ENCODE measurements around the gene IKZF1.

- TF ChIP-seq POLR2A (IDR thresholded peaks at IDR 0.05; ENCODE audit: low read length) = no peak
- no peak for TF ChIP-seq GATA1 (IDR thresholded peaks at IDR 0.05; ENCODE audit: low read depth, low read length)
Observed at GRCh38 chr7:50272808-50273207, 31.7 kb upstream of the IKZF1 start.

All from erythroblast (primary cell).